Measurements from ENCODE around the gene SLC35G3.

DNA sequence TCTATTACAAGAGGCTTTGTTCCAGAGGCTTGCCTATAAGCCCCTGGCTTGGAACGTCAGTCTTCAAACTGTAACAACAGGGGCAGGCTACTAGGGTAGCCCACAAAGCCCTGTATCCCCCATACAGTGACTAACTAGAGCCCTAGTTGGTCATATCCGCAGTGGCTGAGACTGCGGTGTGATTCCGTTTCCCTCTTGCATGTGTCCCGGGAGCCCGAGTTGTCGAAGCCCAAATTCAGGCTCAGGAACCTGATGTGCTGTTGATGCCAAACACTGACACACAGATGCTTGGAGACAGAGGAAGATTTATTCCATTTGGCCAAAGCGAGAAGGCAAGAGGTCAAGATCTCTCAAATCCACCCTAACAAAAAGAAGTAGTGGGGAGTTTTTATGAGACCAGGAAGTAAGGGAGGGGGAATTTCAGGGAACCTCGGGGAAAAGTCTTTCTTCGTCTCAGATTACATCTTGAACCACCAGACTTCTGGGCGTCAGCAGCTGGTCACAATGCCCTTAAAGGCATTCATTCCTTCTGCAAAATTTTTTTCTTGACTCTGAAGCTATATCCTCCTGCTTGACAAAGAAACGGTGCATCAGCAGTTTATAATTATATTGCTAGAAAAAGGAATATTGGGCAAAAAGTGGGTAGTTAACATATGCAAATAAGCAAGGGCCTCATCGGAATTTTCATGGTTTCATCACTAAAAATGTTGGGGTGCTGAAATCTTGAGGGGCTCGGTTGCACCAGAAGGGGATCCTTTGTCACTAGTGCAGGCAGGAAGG is 49.6 kb upstream of the SLC35G3 start:
- TF ChIP-seq CTCF (IDR thresholded peaks at IDR 0.05) (no peak), POLR2AphosphoS5 (IDR thresholded peaks at IDR 0.05; ENCODE audit: low read depth, low read length) (no peak; the same call in 1 of the 2 replicates)

Data from Panc1 (cell line).